ENCODE data around the gene PNPLA7.
"Not testable (repeated sequence)": the region's sequence is repeated elsewhere in the genome, so short reads cannot be mapped to it uniquely, and the experiment has no call there.

The PNPLA7 gene

GRCh38 chr9:137564817-137565411, 14.7 kb upstream of the PNPLA7 start:
- intact Hi-C loops (cut with micrococcal nuclease), result no loop called here
- Mint-ChIP-seq H3K4me3 (no peak overlapping the region), H3K9me3 (peaks cover 35% of the 10 kb centered on the region), H3K36me3 (ENCODE audit: low read depth) (peaks cover 68% of the 10 kb centered on the region), H3K27ac (peak overlapping the region; percentile 27), H3K27me3 (peaks cover 1% of the 10 kb centered on the region), H3K4me1 (ENCODE audit: low read depth) (peaks cover 26% of the 10 kb centered on the region)

- Mint-ChIP-seq H3K4me3 (no peak overlapping the region), H3K36me3 (ENCODE audit: low read depth) (peaks cover 68% of the 10 kb centered on the region), H3K27me3 (peaks cover 1% of the 10 kb centered on the region), H3K4me1 (ENCODE audit: low read depth) (peaks cover 22% of the 10 kb centered on the region), H3K9me3 (peaks cover 28% of the 10 kb centered on the region), H3K27ac (peak overlapping the region; percentile 27)
- intact Hi-C loops (cut with micrococcal nuclease), result no loop called here
Measured at GRCh38 chr9:137564134-137564533, 13.9 kb upstream of the PNPLA7 start.

- intact Hi-C loops (cut with micrococcal nuclease), result no loop called here
- Mint-ChIP-seq H3K27me3 (no peaks in the 10 kb centered on the region), H3K36me3 (ENCODE audit: low read depth) (peaks cover 86% of the 10 kb centered on the region), H3K4me1 (ENCODE audit: low read depth) (no peaks in the 10 kb centered on the region), H3K4me3 (no peak overlapping the region), H3K27ac (no peak overlapping the region), H3K9me3 (no peaks in the 10 kb centered on the region)
Measured at GRCh38 chr9:137558127-137558526, 7.9 kb upstream of the PNPLA7 start.

- Mint-ChIP-seq H3K27me3 (no peaks in the 10 kb centered on the region), H3K4me1 (ENCODE audit: low read depth) (peaks cover 7% of the 10 kb centered on the region), H3K9me3 (no peaks in the 10 kb centered on the region), H3K27ac (no peak overlapping the region), H3K36me3 (ENCODE audit: low read depth) (peaks cover 81% of the 10 kb centered on the region), H3K4me3 (no peak overlapping the region)
- intact Hi-C loops (cut with micrococcal nuclease), result no loop called here
Measured at GRCh38 chr9:137556069-137556838, 6.1 kb upstream of the PNPLA7 start.

- no peak overlapping the region for H3K27ac Mint-ChIP-seq
- H3K36me3 Mint-ChIP-seq (ENCODE audit: low read depth), result peaks cover 77% of the 10 kb centered on the region
- H3K4me1 Mint-ChIP-seq (ENCODE audit: low read depth), result peaks cover 9% of the 10 kb centered on the region
- H3K27me3 Mint-ChIP-seq, result no peaks in the 10 kb centered on the region
- no peak overlapping the region for H3K4me3 Mint-ChIP-seq
- intact Hi-C loops (cut with micrococcal nuclease), result no loop called here
- H3K9me3 Mint-ChIP-seq, result no peaks in the 10 kb centered on the region
Measured at GRCh38 chr9:137555179-137555578, 5.0 kb upstream of the PNPLA7 start.

GRCh38 chr9:137554349-137554748, 4.1 kb upstream of the PNPLA7 start:
- Mint-ChIP-seq H3K4me1 (ENCODE audit: low read depth) (peaks cover 17% of the 10 kb centered on the region), H3K4me3 (no peak overlapping the region)

GRCh38 chr9:137553654-137554053, 3.5 kb upstream of the PNPLA7 start:
- Mint-ChIP-seq H3K4me1 (ENCODE audit: low read depth) (peaks cover 23% of the 10 kb centered on the region), H3K36me3 (ENCODE audit: low read depth) (peaks cover 67% of the 10 kb centered on the region)
- not testable (repeated sequence) for H3K27me3 Mint-ChIP-seq, H3K9me3 Mint-ChIP-seq, H3K4me3 Mint-ChIP-seq, H3K27ac Mint-ChIP-seq
- intact Hi-C loops (cut with micrococcal nuclease), result loop anchor here (5.0 kb wide), 1 partner anchor 39 kb away; the partner anchor contains the start of gene ZMYND19

More at GRCh38 chr9:137554349-137554748, 4.1 kb upstream of the PNPLA7 start:
- Mint-ChIP-seq H3K36me3 (ENCODE audit: low read depth) (peaks cover 71% of the 10 kb centered on the region), H3K9me3 (no peaks in the 10 kb centered on the region), H3K27ac (no peak overlapping the region), H3K27me3 (no peaks in the 10 kb centered on the region)
- intact Hi-C loops (cut with micrococcal nuclease), result loop anchor here (5.0 kb wide), 1 partner anchor 38 kb away; the partner anchor contains the start of gene ZMYND19

- intact Hi-C loops (cut with micrococcal nuclease), result loop anchor here (5.0 kb wide), 1 partner anchor 40 kb away; the partner anchor contains the start of gene ZMYND19
- peaks cover 3% of the 10 kb centered on the region for H3K27me3 Mint-ChIP-seq
- peaks cover 52% of the 10 kb centered on the region for H3K36me3 Mint-ChIP-seq (ENCODE audit: low read depth)
- peak overlapping the region; percentile 85 for H3K4me3 Mint-ChIP-seq
- peaks cover 28% of the 10 kb centered on the region for H3K4me1 Mint-ChIP-seq (ENCODE audit: low read depth)
- peak overlapping the region; percentile 85 for H3K27ac Mint-ChIP-seq
- no peaks in the 10 kb centered on the region for H3K9me3 Mint-ChIP-seq
Measured at GRCh38 chr9:137552022-137552768, 2.0 kb upstream of the PNPLA7 start.

- intact Hi-C loops (cut with micrococcal nuclease), result loop anchor here (5.0 kb wide), 1 partner anchor 41 kb away; the partner anchor contains the start of gene ZMYND19
- peaks cover 28% of the 10 kb centered on the region for H3K4me1 Mint-ChIP-seq (ENCODE audit: low read depth)
- peak within 1 kb of the TSS; percentile 85 for H3K27ac Mint-ChIP-seq
- peaks cover 45% of the 10 kb centered on the region for H3K36me3 Mint-ChIP-seq (ENCODE audit: low read depth)
- H3K27me3 Mint-ChIP-seq, result peaks cover 3% of the 10 kb centered on the region
- H3K4me3 Mint-ChIP-seq, result peak within 1 kb of the TSS; percentile 85
- no peaks in the 10 kb centered on the region for H3K9me3 Mint-ChIP-seq
Measured at GRCh38 chr9:137551264-137552021, 1.2 kb upstream of the PNPLA7 start, which contains the start of gene MRPL41. Gene MRPL41, plus strand, starts transcription at chr9:137551879. Its CDS starts 203 bp downstream, at chr9:137552082.

- not testable (repeated sequence) for H3K9me3 Mint-ChIP-seq, H3K27me3 Mint-ChIP-seq
- intact Hi-C loops (cut with micrococcal nuclease), result loop anchor here (5.0 kb wide), 1 partner anchor 41 kb away; the partner anchor contains the start of gene ZMYND19
- H3K27ac Mint-ChIP-seq, result peak overlapping the region; percentile 85
- H3K4me1 Mint-ChIP-seq (ENCODE audit: low read depth), result peaks cover 28% of the 10 kb centered on the region
- peaks cover 39% of the 10 kb centered on the region for H3K36me3 Mint-ChIP-seq (ENCODE audit: low read depth)
- H3K4me3 Mint-ChIP-seq, result peak overlapping the region; percentile 73
Measured at GRCh38 chr9:137550958-137551263, 709 bp upstream of the PNPLA7 start.

GRCh38 chr9:137547687-137548543, 2.3 kb downstream of the PNPLA7 start:
- H3K9me3 Mint-ChIP-seq, result no peaks in the 10 kb centered on the region
- peak overlapping the region; percentile 27 for H3K27ac Mint-ChIP-seq
- H3K4me1 Mint-ChIP-seq (ENCODE audit: low read depth), result peaks cover 33% of the 10 kb centered on the region
- H3K36me3 Mint-ChIP-seq (ENCODE audit: low read depth), result peaks cover 24% of the 10 kb centered on the region
- intact Hi-C loops (cut with micrococcal nuclease), result no loop called here
- no peak overlapping the region for H3K4me3 Mint-ChIP-seq
- H3K27me3 Mint-ChIP-seq, result peaks cover 3% of the 10 kb centered on the region

GRCh38 chr9:137545123-137545522, 5.1 kb downstream of the PNPLA7 start:
- intact Hi-C loops (cut with micrococcal nuclease), result no loop called here
- Mint-ChIP-seq H3K4me1 (ENCODE audit: low read depth) (peaks cover 24% of the 10 kb centered on the region), H3K4me3 (no peak overlapping the region), H3K27ac (no peak overlapping the region), H3K9me3 (no peaks in the 10 kb centered on the region), H3K36me3 (ENCODE audit: low read depth) (peaks cover 12% of the 10 kb centered on the region), H3K27me3 (peaks cover 3% of the 10 kb centered on the region)

Data from dendritic cell treated with granulocyte-macrophage colony-stimulating factor and Interleukin-4, amounts not matched to agents 40 ng/mL and 50 ng/mL, for 4 days (primary cell).